GM19455 (cell line): ENCODE data around the gene CD163L1.
"Not testable (repeated sequence)": the region's sequence is repeated elsewhere in the genome, so short reads cannot be mapped to it uniquely, and the experiment has no call there.

Source experiments
- ATAC-seq: cut with Tn5 transposase; IDR thresholded peaks from one replicate; pipeline ENCODE4 v1.9.1; 2021; ENCODE audit not compliant: unreplicated experiment

The CD163L1 gene

DNA sequence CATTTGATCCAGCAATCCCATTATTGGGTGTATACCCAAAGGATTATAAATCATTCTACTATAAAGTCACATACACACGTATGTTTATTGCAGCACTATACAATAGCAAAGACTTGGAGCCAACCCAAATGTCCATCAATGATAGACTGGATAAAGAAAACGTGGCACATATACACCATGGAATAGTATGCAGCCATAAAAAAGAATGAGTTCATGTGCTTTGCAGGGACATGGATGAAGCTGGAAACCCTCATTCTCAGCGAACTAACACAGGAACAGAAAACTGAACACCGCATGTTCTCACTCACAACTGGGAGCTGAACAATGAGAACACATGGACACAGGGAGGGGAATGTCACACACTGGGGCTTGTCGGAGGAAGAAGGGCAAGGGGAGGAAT lies 106.2 kb downstream of the CD163L1 start:
- not testable (repeated sequence) for ATAC-seq

GRCh38 chr12:7327918-7328317 lies 116.0 kb downstream of the CD163L1 start:
- no peak for ATAC-seq

- no peak for ATAC-seq
Measured at GRCh38 chr12:7324176-7324575, 119.8 kb downstream of the CD163L1 start.

GRCh38 chr12:7322599-7322998 lies 121.4 kb downstream of the CD163L1 start:
- ATAC-seq: no peak

GRCh38 chr12:7321624-7322023 lies 122.3 kb downstream of the CD163L1 start:
- no peak for ATAC-seq

DNA sequence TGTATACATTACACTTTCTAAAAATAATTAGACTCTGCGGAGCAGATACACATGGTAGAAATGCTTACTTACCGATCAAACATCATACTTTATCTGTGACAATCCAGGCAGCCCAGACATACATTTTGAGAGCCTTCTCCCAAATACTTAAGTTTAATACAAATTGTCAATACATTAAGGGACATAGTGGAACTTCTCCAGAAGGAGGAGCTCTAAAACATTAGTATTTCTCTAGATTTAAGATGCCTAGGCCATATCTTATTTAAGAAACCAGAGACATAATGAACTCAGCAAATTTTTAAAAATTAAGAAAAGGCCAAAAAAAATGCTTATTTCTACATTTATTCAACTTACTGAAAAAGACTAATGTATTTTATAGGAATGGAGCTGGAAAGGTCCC lies 124.0 kb downstream of the CD163L1 start:
- no peak for ATAC-seq

DNA sequence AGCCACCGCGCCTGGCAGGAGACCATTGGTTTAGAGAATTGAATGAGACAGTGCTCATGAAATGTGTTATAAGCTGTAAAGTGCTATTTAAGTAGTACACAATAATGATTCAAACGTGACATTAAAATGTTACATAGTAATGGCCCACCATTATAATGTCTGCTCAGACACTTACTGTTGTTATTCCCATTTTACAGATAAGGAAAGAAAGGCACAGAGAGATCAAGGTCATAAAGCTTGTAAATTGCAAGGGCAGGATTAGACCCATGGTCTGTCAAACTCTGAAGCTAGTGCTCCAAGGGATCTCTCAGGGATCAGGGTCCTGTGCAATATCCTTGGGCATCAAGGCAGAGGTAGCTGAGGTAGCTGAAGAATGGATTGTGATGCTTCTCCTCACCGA lies 133.9 kb downstream of the CD163L1 start:
- no peak for ATAC-seq
